ENCODE results near the gene VTN.

VTN gene

DNA sequence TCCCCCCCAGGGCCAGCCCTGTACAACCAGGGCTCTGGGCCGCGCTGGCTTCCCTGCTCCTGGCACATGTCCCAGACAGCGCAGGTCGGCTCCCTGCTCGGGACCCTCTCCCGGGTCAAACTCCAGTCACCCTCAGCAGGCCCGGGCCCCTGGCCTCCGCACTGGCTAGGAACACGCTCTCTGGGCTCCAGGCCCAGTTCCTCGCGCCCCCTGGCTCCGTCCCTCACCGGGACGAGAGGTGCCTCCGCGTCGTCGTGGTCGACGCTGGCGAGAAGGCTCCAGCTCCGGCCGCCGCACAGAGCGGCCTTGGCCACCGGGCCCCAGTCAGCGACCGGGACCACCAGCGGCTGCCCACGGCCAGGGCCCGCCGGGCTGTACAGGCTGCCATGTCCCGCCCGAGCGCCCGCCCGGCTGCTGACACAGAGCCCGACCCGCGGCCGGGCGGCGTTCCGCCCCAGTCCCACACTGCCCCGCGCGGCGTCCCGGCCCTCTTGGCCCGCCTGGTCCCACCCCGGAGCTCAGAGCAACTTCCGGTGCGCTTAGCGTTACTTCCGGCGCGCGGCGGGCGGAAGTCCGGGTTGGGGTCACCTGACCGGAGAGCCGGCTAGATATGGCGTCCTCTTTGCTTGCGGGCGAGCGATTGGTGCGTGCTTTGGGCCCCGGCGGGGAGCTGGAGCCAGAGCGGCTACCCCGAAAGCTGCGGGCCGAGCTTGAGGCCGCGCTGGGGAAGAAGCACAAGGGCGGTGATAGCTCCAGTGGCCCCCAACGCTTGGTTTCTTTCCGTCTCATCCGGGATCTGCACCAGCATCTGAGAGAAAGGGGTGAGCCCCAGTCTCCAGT is 12.8 kb downstream of the VTN start, which contains the start of gene POLDIP2:
POLDIP2 (minus strand) TSS at position 467 of the 840 bp plus-strand sequence; CDS start at position 388, 79 bp downstream.
- peak; percentile 76 for DNase-seq (ENCODE audit: low read depth)
- peak within 1 kb of the TSS; percentile 97 for H3K4me3 ChIP-seq (ENCODE audit: low read depth, low read length)
- TF ChIP-seq, protein P1, sequence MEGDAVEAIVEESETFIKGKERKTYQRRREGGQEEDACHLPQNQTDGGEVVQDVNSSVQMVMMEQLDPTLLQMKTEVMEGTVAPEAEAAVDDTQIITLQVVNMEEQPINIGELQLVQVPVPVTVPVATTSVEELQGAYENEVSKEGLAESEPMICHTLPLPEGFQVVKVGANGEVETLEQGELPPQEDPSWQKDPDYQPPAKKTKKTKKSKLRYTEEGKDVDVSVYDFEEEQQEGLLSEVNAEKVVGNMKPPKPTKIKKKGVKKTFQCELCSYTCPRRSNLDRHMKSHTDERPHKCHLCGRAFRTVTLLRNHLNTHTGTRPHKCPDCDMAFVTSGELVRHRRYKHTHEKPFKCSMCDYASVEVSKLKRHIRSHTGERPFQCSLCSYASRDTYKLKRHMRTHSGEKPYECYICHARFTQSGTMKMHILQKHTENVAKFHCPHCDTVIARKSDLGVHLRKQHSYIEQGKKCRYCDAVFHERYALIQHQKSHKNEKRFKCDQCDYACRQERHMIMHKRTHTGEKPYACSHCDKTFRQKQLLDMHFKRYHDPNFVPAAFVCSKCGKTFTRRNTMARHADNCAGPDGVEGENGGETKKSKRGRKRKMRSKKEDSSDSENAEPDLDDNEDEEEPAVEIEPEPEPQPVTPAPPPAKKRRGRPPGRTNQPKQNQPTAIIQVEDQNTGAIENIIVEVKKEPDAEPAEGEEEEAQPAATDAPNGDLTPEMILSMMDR (IDR thresholded peaks at IDR 0.05; ENCODE audit: control insufficient read depth, extremely low read depth, insufficient read depth) = no peak

DNA sequence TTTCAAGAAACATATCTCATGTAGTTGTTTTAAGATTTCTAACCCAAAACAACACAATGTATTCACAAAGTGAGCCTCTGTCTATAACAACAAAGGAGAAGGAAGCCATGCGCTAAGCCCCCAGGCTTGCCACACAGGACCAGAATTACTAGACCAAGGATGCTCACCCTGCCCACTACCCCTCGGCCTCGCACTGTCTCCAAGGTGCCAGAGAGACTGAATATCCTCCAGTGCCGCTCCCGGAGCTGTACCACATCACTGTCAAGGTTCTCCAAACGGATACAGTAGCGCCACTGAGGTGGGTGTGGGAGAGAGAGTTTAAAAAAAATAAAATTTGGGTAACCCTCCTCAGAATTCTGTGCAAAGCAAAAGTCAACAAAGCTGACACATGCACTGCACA is 19.8 kb downstream of the VTN start:
- H3K4me3 ChIP-seq (ENCODE audit: low read depth, low read length) = no peak overlapping the region
- no peak for DNase-seq (ENCODE audit: low read depth)
- TF ChIP-seq, protein P1 (IDR thresholded peaks at IDR 0.05; ENCODE audit: control insufficient read depth, extremely low read depth, insufficient read depth) = no peak

DNA sequence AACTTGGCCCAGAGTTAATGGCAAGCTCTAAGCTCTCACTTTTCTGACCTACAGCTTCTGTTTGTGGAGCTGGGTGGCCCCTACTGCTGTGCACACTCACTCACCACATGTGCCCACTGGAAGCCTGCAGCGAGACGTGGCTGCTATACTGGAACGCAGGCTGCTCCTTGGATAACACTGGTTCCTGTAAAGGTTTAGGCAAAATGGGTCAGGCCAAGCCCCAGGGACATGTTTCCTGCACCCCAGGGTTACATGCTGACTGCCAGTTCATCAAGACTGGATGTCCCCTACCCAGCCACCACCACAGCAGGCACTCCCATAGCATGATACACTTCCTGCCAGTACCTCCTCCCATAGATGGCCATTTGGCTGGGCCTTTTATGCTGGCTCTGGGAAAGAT is 21.1 kb downstream of the VTN start:
- TF ChIP-seq, protein P1 (IDR thresholded peaks at IDR 0.05; ENCODE audit: control insufficient read depth, extremely low read depth, insufficient read depth) = no peak
- no peak for DNase-seq (ENCODE audit: low read depth)
- H3K4me3 ChIP-seq (ENCODE audit: low read depth, low read length) = no peak overlapping the region

DNA sequence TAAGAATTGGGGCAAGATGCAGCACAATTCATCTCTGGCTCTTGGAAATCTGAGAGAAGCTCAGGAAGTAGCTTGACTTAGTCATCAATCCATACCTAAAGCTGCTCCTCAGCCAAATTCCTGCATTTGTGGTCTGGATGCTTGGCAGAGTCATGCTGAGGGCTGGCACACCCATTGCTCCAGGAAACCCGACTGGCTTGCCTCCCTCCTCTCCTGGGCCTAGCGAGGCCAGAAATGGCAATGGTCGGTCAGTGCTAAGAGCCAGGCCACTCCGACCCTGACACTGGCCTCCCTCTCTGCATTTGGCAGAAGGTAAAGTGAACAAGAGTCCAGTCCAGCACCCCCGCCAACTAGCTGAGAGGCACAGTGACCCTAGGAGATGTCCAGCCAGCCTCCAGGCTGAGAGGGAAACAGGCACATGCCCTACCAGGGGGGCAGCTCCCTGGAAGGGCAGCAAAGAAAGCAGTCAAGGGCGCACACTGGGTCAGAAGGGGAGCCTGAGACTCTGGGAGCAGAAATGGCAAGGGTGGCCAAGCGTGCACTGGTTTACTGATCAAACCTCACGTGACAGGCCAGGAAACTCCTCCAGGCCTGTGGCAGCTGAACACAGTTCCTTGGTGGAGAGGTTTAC is 22.7 kb downstream of the VTN start:
- no peak overlapping the region for H3K4me3 ChIP-seq (ENCODE audit: low read depth, low read length)
- DNase-seq (ENCODE audit: low read depth) = no peak
- TF ChIP-seq, protein P1 (IDR thresholded peaks at IDR 0.05; ENCODE audit: control insufficient read depth, extremely low read depth, insufficient read depth) = no peak

DNA sequence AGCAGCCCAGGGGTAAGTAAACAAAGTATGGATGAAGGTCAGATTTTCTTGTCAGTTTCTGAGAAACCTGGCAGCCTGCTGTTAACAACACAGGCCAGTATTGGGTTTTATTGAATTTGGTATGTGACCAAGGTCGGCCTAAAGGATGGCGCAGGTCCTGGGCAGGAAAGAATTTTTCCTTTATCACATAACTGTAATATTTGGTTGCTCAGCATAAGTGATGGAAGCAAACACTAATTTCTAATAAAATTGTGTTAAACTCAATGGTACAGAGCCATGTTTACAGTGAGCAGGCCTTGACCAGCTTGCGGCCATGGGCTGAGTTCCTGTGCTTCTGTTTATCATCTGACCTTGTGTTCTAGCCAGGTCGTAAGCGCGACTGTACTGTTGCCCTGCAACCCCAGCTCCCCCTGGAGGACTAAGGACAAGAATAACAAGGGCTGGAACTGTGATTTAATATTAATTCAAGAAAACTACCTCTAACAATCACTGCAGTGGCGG is 23.3 kb downstream of the VTN start:
- TF ChIP-seq, protein P1 (IDR thresholded peaks at IDR 0.05; ENCODE audit: control insufficient read depth, extremely low read depth, insufficient read depth) = peak; percentile 81
- H3K4me3 ChIP-seq (ENCODE audit: low read depth, low read length) = no peak overlapping the region
- peak; percentile 81 for DNase-seq (ENCODE audit: low read depth)

DNA sequence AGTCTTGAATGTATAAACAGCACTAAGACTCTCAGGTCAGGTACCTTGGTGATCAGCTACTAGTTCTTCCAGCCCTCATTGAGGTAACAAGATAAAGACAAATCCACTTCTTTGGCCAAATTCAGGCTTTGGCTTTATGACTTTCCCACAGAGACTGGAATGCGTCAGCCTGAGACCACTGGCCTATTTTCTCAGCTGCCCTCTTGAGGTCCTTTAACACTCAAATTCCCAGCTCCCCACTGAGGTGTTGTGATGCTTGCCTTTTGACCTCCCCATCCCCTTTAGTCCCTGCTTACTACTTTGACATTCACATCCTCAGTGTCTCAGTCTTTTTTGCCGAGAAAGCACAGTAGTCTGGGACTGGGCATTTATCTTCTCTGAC is 23.9 kb downstream of the VTN start:
- no peak overlapping the region for H3K4me3 ChIP-seq (ENCODE audit: low read depth, low read length)
- DNase-seq (ENCODE audit: low read depth) = no peak
- TF ChIP-seq, protein P1 (IDR thresholded peaks at IDR 0.05; ENCODE audit: control insufficient read depth, extremely low read depth, insufficient read depth) = no peak
